Measurements from ENCODE around the gene TAF11L3. TPM values are rescaled to one million over a fixed set of nuclear protein-coding genes. Genes with fewer than 3 reads are reported as not detected.
A peak's percentile ranks its signal among the peaks of the same experiment; 100 is the strongest.
"Not testable (repeated sequence)": the region's sequence is repeated elsewhere in the genome, so short reads cannot be mapped to it uniquely, and the experiment has no call there.

The TAF11L3 gene
- total RNA-seq: not detected in 2 replicates

DNA sequence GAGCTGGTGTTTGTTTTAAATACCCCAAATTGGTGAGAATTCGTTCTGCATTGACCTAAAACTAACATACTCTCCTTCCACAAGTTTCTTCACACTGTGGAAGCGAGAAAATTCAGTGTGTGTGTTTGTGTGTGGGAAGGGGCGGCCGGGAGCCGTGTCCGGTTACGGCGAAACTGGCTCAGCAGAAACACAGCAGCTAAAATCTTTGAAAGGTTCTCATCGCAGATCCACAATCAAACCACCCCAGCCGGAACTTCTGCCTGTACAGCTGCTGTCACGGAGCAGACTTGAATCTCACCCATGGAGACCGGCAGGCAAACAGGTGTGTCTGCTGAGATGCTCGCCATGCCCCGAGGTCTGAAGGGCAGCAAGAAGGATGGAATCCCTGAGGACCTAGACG is at the start of gene TAF11L3:
TAF11L3 (plus strand) TSS at position 301 of the 400 bp plus-strand sequence.
- DNase-seq (ENCODE audit: low read depth): not testable (repeated sequence)

DNA sequence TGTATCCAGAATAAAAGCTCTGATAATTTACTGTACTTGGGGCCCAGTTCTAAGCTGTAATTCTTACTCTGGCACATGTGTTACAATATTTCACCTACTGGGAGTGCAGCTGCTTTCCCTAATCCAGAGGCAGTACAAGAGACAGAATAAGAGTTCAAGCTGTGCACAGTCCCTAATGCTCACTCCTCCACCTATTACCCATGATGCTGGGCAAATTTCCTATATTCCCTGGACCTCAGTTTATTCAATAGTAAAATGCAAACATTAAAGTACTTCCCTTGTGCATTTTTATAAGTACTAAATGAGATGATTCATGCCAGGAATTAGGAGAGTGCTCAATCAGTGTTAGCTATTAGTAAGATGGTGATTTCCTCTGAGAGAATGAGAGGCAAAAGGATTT is 48.1 kb upstream of the TAF11L3 start:
- DNase-seq (ENCODE audit: low read depth): no peak

DNA sequence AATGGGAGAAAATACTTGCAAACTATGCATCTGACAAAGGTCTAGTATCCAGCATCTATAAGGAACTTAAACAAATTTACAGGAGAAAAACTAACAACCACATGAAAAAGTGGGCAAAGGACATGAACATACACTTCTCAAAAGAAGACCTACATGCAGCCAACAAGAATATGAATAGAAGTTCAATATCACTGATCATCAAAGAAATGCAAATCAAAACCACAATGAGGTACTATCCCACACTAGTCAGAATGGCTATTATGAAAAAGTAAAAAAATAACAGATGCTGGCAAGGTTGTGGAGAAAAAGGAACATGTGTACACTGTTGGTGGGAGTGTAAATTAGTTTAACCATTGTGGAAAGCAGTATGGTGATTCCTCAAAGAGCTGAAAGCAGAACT is 43.1 kb upstream of the TAF11L3 start:
- not testable (repeated sequence) for DNase-seq (ENCODE audit: low read depth)

- DNase-seq (ENCODE audit: low read depth): no peak
Measured at GRCh38 chr5:17477043-17477442, 41.1 kb upstream of the TAF11L3 start.

- DNase-seq (ENCODE audit: low read depth): no peak
Measured at GRCh38 chr5:17477573-17478265, 40.4 kb upstream of the TAF11L3 start.

GRCh38 chr5:17481378-17481777 is 36.8 kb upstream of the TAF11L3 start:
- no peak for DNase-seq (ENCODE audit: low read depth)

DNA sequence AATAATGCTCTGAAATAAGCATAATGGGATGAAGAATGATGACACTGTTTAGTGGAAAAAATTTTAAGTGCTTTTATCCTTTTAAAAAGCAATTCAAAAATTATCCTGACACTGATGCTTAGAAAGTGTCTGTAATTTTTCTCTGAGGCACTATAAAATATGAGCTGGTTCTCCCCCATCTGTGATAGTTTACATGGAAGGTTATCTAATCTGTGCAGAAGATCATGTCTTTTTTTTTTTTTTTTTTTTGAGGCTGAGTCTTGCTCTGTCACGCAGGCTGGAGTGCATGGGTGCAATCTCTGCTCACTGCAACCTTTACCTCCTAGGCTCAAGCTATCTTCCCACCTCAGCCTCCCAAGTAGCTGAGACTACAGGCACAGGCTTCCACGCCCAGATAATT is 35.4 kb upstream of the TAF11L3 start:
- DNase-seq (ENCODE audit: low read depth): no peak

DNA sequence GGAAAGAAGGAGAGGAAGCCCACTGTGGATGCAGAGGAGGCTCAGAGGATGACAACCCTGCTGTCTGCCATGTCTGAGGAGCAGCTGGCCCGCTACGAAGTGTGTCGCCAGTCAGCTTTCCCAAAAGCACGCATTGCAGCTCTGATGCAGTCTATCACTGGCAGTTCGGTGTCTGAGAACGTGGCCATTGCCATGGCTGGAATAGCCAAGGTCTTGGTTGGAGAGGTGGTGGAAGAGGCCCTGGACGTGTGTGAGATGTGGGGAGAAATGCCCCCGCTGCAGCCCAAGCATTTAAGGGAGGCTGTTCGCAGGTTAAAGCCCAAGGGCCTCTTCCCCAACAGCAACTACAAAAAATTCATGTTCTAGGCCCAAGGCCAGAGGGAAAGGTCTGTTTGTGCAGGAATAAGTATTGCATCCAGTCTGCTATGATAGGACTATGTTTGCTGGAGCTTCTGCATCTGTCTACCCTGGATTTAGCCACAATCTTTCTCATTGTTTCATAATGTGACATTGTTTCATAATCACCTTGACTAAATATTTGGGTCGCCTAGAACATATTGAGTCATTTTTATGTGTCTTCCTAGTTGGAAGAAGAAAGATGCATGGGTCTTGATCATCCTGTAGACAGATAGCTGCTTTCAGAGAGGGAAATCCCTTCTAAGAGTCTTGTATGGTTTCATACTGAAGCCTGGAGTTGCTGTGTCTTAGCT is 31.5 kb upstream of the TAF11L3 start:
- DNase-seq (ENCODE audit: low read depth): not testable (repeated sequence)

- no peak for DNase-seq (ENCODE audit: low read depth)
Measured at GRCh38 chr5:17487174-17487512, 31.0 kb upstream of the TAF11L3 start.

DNA sequence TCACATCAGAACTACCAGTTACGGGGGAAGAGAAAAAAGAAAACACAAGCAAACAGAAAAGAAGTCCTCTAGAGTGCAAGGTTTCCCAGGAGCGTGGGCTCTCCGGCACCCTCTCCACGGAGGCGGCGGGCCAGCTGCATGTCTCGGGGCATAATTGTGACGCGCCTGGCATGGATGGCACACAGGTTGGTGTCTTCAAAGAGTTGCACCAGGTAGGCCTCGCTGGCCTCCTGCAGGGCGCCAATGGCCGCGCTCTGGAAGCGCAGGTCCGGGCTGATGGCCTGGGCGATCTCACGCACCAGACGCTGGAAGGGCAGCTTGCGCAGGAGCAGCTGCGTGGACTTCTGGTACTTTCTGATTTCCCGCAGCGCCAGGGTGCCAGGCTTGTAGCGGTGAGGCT is 26.9 kb upstream of the TAF11L3 start:
- not testable (repeated sequence) for DNase-seq (ENCODE audit: low read depth)

DNA sequence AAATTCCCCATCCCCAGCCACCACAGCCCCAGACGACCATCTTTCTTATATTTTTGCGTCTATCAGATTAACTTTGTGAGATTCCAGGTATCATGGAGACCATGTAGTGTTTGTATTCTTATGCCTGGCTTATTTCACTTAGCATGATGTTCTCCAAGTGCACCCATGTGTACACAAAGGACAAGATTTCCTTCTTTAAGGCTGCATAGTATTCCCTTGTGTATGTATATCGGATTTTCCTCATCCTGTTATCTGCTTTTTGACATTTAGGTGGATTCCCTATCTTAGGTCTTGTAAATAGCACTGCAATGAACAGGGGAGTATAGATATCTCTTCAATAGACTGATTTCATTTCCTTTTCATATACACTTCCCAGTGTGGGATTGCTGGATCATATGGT is 25.4 kb upstream of the TAF11L3 start:
- no peak for DNase-seq (ENCODE audit: low read depth)

DNA sequence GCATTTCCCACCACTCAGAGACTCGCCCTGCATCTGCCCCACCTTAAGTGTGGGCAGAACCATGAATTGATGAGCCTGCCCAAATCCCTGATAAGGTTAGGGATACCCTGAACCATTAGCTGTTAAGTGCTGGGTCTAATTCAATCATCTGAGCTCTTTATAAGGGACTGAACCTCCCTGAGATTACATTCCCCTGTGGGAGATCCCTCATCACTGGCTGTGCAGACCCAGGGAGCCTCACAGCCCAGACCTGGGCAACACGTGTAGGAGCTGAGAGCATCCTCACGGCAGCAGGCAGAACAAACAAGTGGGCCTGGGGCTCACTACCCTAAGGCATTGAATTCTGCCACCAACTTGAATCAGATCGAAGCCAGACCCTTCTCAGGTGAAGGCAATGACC is 20.7 kb upstream of the TAF11L3 start:
- DNase-seq (ENCODE audit: low read depth): no peak

DNA sequence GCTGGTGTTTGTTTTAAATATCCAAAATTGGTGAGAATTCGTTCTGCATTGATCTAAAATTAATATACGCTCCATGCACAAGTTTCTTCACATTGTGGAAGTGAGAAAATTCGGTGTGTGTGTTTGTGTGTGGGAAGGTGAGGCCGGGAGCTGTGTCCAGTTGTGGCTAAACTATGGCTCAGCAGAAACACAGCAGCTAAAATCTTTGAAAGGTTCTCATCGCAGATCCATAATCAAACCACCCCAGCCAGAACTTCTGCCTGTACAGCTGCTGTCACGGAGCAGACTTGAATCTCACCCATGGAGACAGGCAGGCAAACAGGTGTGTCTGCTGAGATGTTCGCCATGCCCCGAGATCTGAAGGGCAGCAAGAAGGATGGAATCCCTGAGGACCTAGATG is 20.2 kb upstream of the TAF11L3 start, which contains the start of gene TAF11L2:
TAF11L2 (plus strand) TSS at position 301 of the 400 bp plus-strand sequence.
- not testable (repeated sequence) for DNase-seq (ENCODE audit: low read depth)

DNA sequence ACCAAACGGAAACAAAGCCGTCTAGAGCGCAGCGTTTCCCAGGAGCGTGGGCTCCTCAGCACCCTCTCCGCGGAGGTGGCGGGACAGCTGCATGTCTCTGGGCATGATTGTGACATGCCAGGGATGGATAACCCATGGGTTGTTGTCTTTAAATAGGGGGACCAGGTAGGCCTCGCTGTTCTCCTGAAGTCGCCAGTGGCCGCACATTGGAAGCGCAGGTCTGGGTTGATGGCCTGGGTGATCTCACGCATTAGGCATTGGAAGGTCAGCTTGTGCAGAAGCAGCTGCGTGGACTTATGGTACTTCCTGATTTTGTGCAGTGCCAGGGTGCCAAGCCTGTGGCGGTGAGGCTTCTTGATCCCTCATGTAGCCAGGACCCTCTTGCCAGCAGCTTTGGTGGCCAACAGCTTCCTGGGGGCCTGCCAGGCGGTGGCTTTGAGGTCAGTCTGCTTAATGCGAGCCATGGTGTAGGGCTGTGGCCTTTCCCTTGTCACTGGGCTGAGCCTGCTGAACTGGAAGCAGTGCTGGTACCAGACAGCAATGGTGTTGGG is 6.3 kb upstream of the TAF11L3 start:
- no peak for DNase-seq (ENCODE audit: low read depth)

- not testable (repeated sequence) for DNase-seq (ENCODE audit: low read depth)
Measured at GRCh38 chr5:17517526-17517925, 641 bp upstream of the TAF11L3 start.

DNA sequence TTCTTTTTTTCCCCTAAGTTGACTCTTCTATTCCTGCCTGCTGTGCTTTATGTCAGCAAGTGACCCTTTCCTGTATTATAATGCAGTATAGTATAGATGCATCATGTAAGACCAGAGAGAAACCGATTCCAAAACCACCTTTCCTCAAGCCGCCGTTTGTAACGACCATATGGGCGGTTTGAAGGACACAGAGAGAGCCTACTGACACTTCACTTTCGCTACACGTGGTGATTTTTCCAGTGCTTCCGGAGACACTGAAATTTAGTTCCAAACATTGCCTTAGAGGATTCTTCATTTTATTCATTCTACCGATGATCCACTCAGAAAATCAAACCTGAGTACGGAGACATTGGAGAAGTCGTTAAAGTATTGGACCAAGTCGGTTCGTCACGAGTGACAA is 1.3 kb downstream of the TAF11L3 start:
- DNase-seq (ENCODE audit: low read depth): not testable (repeated sequence)

DNA sequence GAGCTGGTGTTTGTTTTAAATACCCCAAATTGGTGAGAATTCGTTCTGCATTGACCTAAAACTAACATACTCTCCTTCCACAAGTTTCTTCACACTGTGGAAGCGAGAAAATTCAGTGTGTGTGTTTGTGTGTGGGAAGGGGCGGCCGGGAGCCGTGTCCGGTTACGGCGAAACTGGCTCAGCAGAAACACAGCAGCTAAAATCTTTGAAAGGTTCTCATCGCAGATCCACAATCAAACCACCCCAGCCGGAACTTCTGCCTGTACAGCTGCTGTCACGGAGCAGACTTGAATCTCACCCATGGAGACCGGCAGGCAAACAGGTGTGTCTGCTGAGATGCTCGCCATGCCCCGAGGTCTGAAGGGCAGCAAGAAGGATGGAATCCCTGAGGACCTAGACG is 3.3 kb downstream of the TAF11L3 start, which contains the start of gene TAF11L4:
TAF11L4 (plus strand) TSS at position 301 of the 400 bp plus-strand sequence.
- not testable (repeated sequence) for DNase-seq (ENCODE audit: low read depth)

DNA sequence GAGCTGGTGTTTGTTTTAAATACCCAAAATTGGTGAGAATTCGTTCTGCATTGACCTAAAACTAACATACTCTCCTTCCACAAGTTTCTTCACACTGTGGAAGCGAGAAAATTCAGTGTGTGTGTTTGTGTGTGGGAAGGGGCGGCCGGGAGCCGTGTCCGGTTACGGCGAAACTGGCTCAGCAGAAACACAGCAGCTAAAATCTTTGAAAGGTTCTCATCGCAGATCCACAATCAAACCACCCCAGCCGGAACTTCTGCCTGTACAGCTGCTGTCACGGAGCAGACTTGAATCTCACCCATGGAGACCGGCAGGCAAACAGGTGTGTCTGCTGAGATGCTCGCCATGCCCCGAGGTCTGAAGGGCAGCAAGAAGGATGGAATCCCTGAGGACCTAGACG is 6.8 kb downstream of the TAF11L3 start, which contains the start of gene TAF11L5:
TAF11L5 (plus strand) TSS at position 301 of the 400 bp plus-strand sequence.
- not testable (repeated sequence) for DNase-seq (ENCODE audit: low read depth)

- peak; percentile 14 for DNase-seq (ENCODE audit: low read depth)
Measured at GRCh38 chr5:17526504-17526903, 8.3 kb downstream of the TAF11L3 start.

DNA sequence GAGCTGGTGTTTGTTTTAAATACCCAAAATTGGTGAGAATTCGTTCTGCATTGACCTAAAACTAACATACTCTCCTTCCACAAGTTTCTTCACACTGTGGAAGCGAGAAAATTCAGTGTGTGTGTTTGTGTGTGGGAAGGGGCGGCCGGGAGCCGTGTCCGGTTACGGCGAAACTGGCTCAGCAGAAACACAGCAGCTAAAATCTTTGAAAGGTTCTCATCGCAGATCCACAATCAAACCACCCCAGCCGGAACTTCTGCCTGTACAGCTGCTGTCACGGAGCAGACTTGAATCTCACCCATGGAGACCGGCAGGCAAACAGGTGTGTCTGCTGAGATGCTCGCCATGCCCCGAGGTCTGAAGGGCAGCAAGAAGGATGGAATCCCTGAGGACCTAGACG is 10.2 kb downstream of the TAF11L3 start, which contains the start of gene TAF11L6:
TAF11L6 (plus strand) TSS at position 301 of the 400 bp plus-strand sequence.
- not testable (repeated sequence) for DNase-seq (ENCODE audit: low read depth)
